ENCODE measurements around the gene KITLG.
"Not testable (repeated sequence)": the region's sequence is repeated elsewhere in the genome, so short reads cannot be mapped to it uniquely, and the experiment has no call there.

The KITLG gene

DNA sequence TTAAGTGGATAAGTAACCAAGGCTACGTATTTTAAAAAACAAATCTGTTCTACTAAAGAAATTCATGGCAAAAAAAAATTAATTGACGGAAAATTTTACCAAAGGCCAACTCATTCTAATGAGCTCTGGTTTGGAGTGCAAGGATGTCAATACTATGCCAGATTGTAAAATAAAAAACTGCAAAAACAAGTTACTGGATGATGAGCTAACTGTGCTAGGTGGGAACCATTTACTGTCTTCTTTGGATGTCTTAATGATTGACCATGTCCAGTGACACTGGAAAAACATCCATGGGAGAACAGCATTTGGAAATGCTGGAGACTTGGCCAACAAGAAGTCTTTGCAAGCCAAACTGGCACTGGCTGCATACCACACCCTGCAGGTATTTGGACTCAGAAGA, 41.6 kb downstream of the KITLG start:
- no peak for DNase-seq

- DNase-seq, result no peak
Measured at GRCh38 chr12:88538250-88538649, 42.0 kb downstream of the KITLG start.

GRCh38 chr12:88530868-88531267, 49.4 kb downstream of the KITLG start:
- DNase-seq, result no peak

DNA sequence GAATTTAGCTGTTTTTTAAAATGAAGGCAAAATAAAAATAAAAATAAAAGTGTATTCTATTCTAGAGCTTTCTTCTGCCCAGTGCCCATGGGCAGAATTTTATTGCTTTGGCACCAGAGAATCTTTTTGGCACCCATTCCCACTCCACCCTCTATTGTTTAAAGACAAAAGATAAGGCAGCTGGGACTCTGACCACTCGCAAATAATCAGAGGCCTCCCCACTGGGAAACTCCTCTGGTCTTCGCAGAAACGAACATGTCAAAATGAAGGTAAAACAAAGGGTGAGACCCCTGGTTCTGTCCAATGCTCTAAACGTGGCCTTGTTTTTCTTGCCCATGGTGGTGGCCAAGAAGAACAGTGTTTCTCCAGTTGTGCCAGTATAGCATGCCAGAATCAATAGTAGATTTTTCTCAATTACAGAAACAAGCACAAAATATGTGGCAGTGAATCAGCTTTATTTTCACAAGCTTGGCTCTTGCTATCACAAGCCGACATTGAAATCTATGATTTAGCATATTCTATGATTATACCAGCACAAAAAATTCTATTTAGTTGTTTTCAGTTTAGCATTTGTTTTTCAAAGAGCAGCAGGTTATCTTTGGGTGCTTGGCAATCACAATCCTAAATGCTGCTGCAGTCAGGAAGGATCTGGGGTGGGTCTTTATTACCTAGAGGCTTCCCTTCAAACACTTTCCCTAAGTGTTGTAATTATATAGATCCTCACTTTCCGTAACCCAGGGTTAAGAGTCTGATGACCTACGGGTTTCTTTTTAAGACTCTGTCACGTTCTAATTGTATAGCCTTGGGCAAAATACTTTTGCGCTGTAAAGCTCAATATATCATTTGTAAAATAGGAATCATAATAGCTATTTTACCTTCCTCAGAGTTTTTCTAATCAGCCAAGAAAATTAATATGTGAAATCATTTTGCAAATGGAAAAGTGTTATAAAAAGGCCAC, 50.5 kb downstream of the KITLG start:
- DNase-seq, result no peak

- DNase-seq, result no peak
Measured at GRCh38 chr12:88522961-88523360, 57.3 kb downstream of the KITLG start.

DNA sequence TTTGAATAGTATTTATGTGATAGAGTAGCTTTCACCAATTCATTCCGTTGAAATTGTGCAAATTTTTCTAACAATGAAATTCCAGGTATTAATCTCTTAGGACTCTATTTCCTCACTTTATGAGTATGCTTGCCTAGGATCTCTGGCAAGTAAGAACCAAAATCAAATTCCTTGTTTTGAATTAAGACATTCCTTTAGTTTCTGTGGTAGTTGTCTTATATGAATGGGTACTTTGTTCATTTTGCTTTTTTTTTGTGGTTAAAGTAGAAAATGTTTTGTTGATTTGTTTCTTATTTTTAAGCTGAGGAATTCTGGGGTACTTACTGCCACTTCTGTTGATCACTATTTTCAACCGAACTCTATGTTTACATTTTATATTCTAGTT, 59.8 kb downstream of the KITLG start:
- DNase-seq, result no peak

DNA sequence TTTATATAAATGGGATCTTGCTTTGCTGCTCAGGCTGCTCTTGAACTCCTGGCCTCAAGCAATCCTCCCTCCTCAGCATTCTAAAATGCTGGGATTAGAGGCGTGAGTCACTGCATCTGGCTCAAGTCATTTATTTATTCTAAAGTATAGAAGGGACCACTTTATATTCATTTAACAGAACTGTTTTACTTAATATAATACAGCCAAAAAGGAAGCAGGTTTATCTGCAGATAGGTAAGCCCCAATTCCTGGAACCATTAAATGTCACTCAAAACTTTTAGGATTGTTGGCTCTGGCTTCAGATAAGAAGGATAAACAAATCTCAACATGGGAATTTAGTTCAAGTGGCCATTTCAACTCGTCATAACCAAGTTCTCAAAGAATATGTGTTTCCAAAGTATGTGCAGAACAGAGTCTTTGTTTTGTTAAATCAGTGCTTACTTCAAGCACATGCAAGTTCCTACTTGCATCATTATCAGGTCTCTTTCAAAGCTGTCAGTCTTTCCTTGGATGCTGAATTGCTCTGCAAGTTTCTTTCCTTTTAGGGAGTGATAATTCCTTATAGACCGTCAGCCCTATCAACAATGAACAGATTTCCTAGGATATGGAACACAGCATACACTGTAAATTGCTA, 60.4 kb downstream of the KITLG start:
- no peak for DNase-seq

GRCh38 chr12:88518863-88519403, 61.3 kb downstream of the KITLG start:
- DNase-seq, result no peak

DNA sequence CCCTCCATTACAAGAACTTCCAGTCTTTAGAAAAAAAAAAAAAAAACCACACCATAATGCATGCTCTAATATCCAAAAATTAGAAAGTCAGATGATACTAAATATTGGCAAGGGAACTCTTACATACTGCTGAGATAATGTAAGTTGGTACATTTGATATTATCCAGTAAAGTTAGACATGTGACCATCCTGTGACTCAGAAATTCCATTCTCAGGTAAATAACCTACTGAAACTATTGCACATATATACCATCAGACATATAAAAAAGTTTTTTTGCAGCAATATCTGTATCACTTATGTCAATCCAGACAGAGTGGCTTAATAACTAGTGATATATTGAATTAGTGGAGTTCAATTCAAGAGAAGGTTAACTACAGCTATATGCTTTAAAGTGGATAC, 63.5 kb downstream of the KITLG start:
- DNase-seq, result no peak

DNA sequence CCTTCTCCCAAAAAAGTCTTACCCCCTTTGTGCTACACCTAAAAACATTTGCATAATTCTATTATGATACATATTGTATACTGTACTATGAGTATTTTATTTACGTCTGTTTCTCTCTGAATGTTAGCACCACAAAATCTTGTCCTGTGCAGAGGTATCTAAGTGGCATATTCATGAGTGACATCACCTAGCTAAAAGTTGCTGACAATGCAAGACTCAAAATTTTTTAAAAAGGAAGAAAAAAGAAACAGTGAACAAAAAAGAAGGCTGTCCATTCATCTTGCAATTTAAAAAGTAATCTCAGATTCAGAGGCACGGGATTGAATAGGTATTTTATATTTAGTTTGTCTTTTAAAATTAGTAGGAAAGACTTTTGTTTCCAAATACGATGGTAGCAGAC, 69.4 kb downstream of the KITLG start:
- no peak for DNase-seq

DNA sequence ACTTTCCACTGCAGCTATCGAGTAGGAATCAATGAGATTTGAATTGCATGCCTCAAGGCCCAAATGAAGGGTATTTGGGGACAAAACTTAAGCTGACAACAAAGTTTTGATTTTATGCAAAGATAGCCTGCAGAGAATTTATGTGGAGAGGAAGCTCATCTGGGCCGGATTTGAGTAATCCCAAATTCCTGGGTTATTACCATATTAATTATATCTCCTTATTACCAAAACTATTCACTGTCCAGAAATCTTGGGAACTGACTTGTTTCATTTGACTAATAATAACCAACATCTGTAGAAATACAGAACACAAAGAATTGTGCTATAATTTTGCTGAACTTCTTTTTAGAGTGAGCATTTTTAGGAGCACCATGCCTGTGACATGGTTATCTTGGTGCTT, 70.4 kb downstream of the KITLG start:
- DNase-seq, result no peak

- DNase-seq, result no peak
Measured at GRCh38 chr12:88509347-88509746, 70.9 kb downstream of the KITLG start.

GRCh38 chr12:88507851-88508250, 72.4 kb downstream of the KITLG start:
- not testable (repeated sequence) for DNase-seq

- no peak for DNase-seq
Measured at GRCh38 chr12:88507270-88507669, 73.0 kb downstream of the KITLG start.

- no peak for DNase-seq
Measured at GRCh38 chr12:88505696-88506095, 74.6 kb downstream of the KITLG start.

- no peak for DNase-seq
Measured at GRCh38 chr12:88503281-88503703, 77.0 kb downstream of the KITLG start.

DNA sequence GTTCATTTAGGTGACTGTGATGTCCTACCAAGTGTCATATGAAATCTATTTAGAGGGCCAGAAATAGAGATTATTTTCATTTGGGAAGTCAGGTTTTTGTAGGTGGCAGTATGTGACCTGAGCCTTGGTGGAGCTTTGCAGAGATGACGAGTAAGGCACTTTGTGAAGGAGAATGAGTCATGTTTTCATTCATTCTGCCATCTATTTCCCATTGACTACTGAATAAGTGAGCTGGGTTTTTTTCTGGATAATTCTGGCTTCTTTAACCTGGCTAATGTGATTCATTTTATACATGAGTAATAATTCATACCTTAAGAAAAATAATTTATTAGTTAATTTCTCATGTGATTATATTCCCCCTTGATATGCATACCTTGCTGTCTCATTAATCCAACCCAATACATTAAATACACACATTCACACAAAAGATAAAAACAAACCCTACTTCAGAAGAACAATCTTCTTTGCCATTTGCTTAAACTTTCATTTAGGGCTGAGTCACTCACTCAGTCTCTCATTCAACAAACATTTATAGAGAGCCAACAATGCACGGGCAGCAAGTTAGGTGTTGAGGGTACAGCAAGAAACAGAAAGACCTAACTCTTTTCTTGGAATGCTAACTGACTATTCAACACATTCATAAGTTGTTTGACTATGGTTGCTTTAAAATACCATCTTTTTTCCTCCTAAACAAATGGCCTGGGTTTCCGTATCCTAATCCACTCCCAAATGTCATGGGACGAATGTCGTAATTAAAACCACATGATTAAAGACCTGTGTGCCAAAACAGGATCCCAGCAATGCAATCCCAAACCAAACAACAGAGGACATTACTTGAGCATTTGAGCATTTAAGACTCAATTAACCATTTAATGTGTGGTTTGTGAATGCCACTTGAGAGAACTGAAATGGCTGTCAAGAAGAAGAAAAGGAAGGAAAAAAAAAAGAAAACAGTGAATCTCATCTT, 78.0 kb downstream of the KITLG start:
- DNase-seq, result no peak

- no peak for DNase-seq
Measured at GRCh38 chr12:88496891-88497371, 83.3 kb downstream of the KITLG start.

DNA sequence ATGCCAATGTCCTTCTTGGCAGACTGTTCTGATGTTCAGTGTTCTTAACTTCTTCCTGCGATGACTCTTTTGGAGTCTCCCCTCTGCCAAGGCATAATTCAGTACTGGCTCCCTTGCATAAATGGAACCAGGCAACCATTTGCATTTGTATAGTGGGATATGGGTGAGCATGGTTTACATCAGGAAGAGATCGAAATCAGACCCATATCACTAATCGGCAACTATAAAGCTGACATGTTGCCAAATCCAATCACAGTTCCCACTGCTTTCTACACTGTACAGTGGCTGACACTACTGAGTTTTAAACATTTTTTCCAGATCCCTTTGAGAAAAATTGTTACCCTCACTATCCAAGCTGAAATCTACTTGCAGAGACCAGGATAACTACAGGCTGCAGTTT, 83.8 kb downstream of the KITLG start:
- DNase-seq, result no peak

GRCh38 chr12:88495031-88495430, 85.2 kb downstream of the KITLG start:
- no peak for DNase-seq

DNA sequence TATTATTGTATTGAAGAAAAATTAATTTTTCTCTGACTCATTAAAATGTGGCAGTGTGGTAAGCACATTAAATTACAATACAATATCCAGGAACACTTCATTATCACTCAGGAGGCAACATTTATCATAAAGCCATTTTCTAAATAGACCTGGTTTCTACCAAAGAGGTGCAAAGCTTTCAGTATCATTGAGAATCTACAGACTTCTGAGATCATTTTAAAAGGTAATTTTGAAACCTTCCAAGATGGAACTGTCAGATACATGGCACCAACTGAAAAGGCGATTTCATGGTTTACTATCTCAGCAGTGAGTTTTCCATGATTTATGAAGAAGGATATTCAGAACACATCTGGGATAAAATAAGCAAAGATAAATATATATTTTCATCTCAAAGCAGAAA, 85.8 kb downstream of the KITLG start:
- DNase-seq, result no peak

- no peak for DNase-seq
Measured at GRCh38 chr12:88493636-88494035, 86.6 kb downstream of the KITLG start.

- no peak for DNase-seq
Measured at GRCh38 chr12:88490425-88490824, 89.8 kb downstream of the KITLG start.
